Stomach (tissue), 4 donors: ENCODE measurements around the gene ATP4B.

Source experiments
- POLR2AphosphoS5 ChIP-seq, 3 donors: sonication (generic); formaldehyde crosslinking; IDR thresholded peaks; one replicate each; pipeline ENCODE4 v1.6.1; 2016; ENCODE audit warnings: antibody characterized with exemption in 3 of 3
- TF ChIP-seq, protein P1 (sequence below), 7 experiments: fragments of 450-650 bp in 4 of 7; fragments of 200-600 bp in 3 of 7; sonication (generic) in 3 of 7; IDR thresholded peaks; one replicate each; pipeline ENCODE4 v1.5.1; 2016 to 2019; ENCODE audit warnings: antibody characterized with exemption in 7 of 7, control low read depth in 2 of 7, mild to moderate bottlenecking in 1 of 7

GRCh38 chr13:113607889-113608635 is 49.9 kb downstream of the ATP4B start:
- TF ChIP-seq, protein P1, sequence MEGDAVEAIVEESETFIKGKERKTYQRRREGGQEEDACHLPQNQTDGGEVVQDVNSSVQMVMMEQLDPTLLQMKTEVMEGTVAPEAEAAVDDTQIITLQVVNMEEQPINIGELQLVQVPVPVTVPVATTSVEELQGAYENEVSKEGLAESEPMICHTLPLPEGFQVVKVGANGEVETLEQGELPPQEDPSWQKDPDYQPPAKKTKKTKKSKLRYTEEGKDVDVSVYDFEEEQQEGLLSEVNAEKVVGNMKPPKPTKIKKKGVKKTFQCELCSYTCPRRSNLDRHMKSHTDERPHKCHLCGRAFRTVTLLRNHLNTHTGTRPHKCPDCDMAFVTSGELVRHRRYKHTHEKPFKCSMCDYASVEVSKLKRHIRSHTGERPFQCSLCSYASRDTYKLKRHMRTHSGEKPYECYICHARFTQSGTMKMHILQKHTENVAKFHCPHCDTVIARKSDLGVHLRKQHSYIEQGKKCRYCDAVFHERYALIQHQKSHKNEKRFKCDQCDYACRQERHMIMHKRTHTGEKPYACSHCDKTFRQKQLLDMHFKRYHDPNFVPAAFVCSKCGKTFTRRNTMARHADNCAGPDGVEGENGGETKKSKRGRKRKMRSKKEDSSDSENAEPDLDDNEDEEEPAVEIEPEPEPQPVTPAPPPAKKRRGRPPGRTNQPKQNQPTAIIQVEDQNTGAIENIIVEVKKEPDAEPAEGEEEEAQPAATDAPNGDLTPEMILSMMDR (IDR thresholded peaks at IDR 0.05), result no peak
- TF ChIP-seq POLR2AphosphoS5 (IDR thresholded peaks at IDR 0.05), result no peak
